T-helper 1 cell treated with Interleukin-12 subunit alpha and Interleukin-12 subunit beta and Interleukin-4 antibody, amounts not matched to agents 30 μg/mL and 1 μg/mL, for 36 hours (primary cell): ENCODE data around the gene NTRK1.

Source experiments
- H3K27ac Mint-ChIP-seq: one replicate; pipeline ENCODE4 v1.8.0; 2021; ENCODE audit warnings: mild to moderate bottlenecking, mixed read lengths
- H3K27me3 Mint-ChIP-seq: one replicate; pipeline ENCODE4 v1.8.0; 2021; ENCODE audit warnings: low read depth, mixed read lengths
- H3K36me3 Mint-ChIP-seq: one replicate; pipeline ENCODE4 v1.8.0; 2021; ENCODE audit warnings: low read depth, mixed read lengths
- H3K4me1 Mint-ChIP-seq: one replicate; pipeline ENCODE4 v1.8.0; 2021; ENCODE audit warnings: low read depth, mixed read lengths
- H3K4me3 Mint-ChIP-seq: one replicate; pipeline ENCODE4 v1.8.0; 2021; ENCODE audit warnings: mild to moderate bottlenecking, moderate library complexity, mixed read lengths
- H3K9me3 Mint-ChIP-seq: one replicate; pipeline ENCODE4 v1.8.0; 2021; ENCODE audit warnings: mixed read lengths

Gene NTRK1

DNA sequence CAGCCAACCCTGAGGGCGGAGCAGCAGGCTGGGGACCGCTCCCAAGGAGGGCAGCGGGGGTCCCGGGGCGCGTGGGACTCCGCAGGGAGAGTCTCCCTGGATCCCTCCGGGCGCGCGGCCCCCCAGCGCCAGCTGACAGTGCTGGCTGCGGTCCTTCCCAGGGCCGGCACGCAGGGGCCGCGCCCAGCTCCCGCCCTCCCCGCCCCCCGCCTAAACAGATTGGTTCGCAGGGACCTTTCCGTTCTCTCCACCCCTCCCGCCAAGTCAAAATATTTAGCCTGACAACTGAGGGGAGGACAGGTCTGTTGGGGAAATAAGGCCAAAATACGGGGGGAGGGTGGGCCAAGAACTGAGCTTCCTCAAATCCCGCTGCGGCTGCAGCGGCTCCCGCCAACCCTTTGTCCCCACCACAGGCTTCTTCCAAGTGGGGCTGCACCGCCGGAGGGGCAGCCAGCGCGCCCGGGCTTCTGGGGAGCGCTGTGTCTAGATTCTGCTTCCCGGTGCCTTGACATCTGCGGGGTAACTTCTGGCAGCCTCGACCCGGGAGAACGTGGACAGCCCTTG lies 1.6 kb upstream of the NTRK1 start, which contains the start of gene INSRR:
Gene INSRR, minus strand, starts transcription at position 159 of the 564 bp plus-strand sequence. CDS start 496 bp downstream, outside the sequence.
- H3K36me3 Mint-ChIP-seq: peaks cover 7% of the 10 kb centered on the region
- no peaks in the 10 kb centered on the region for H3K9me3 Mint-ChIP-seq
- no peak within 1 kb of the TSS for H3K27ac Mint-ChIP-seq
- peaks cover 38% of the 10 kb centered on the region for H3K4me1 Mint-ChIP-seq
- H3K4me3 Mint-ChIP-seq: peak within 1 kb of the TSS; percentile 85
- peaks cover 49% of the 10 kb centered on the region for H3K27me3 Mint-ChIP-seq

DNA sequence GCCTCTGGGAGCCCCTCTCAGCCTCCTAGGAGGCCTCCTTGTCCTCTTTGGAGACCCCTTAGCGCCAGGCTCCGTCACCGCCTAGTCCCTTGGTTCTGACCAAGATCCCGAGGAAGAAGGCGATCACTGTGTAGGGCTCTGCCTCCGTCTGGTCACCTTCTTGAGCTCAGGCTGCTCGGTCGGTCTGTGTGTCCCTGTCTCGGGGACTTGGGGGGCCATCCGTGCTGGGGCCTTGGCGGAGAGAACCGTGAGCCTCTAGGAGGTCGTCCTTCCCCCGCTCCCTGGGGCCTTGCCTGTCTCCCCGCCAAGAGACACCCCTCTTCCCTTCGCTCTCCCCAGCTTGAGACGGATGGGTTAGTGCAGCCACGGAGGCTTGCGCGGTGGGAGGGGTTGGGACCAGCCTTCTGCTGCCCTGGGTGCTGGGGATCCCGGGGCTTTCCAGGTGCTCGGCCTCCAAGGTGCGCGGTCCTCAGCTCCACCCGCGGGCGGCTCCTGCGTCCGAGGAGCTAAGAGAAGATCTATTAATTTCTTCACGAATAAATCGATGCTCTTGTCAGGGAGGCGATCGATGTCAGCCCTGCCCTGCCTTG lies 1.0 kb upstream of the NTRK1 start:
- Mint-ChIP-seq H3K27ac (no peak overlapping the region), H3K4me1 (peaks cover 41% of the 10 kb centered on the region), H3K4me3 (peak overlapping the region; percentile 85), H3K36me3 (peaks cover 9% of the 10 kb centered on the region), H3K9me3 (no peaks in the 10 kb centered on the region), H3K27me3 (peaks cover 46% of the 10 kb centered on the region)

GRCh38 chr1:156860113-156860627 lies 495 bp upstream of the NTRK1 start:
- H3K27me3 Mint-ChIP-seq: peaks cover 43% of the 10 kb centered on the region
- H3K36me3 Mint-ChIP-seq: peaks cover 9% of the 10 kb centered on the region
- H3K27ac Mint-ChIP-seq: peak overlapping the region; percentile 6
- peaks cover 45% of the 10 kb centered on the region for H3K4me1 Mint-ChIP-seq
- no peaks in the 10 kb centered on the region for H3K9me3 Mint-ChIP-seq
- peak overlapping the region; percentile 85 for H3K4me3 Mint-ChIP-seq

DNA sequence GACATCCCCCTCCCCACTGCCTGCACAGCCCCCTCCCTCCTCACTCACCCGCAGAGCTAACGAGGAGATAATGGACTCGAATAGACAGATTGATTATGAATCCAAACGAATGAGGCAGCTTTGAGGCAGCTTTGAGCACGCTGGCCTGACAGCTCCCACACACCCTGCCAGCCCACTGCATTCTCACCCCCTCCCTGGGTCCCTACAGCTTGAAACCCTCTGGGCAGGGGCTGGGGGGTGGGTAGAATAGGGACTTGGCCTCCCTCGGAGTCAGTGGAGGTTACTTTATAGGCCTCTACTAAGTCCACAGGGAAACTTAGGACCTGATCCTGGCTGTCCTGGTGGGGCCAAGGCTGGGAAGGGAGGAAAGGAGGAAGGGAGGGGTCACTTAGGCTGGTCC lies 1.9 kb downstream of the NTRK1 start:
- Mint-ChIP-seq H3K27me3 (peaks cover 32% of the 10 kb centered on the region), H3K4me3 (peak overlapping the region; percentile 25), H3K9me3 (no peaks in the 10 kb centered on the region), H3K27ac (no peak overlapping the region), H3K4me1 (peaks cover 58% of the 10 kb centered on the region), H3K36me3 (peaks cover 10% of the 10 kb centered on the region)

DNA sequence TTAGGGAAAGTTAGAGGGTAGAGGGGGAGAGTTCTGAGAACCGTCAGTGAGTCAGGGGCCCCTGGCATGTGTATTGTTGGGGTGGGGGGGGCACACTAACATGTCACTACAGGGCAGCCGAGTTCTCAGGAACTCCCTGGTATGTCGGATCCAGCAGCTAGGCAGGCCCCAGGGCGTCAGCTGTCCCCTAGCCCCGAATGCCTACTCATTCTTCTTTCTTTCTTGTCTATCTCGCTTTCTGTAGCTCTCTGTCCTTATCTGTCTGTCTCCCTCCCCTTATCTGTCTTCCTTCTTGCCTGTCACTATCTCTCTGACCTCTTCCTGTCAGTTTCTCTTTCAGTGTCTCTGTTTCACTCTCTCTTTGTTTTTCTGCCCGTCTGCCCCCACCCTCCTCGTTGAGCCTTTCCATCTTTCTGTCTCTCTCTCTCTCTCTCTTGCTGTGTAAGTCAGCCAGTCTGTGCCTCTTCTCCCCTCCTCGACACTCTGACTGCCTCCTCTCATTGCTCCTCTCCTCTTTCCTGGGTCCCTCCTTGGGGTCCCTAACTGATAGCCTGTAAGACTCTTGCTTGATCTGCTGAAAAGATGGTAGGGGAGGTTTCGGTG lies 2.4 kb downstream of the NTRK1 start:
- H3K36me3 Mint-ChIP-seq: peaks cover 10% of the 10 kb centered on the region
- no peaks in the 10 kb centered on the region for H3K9me3 Mint-ChIP-seq
- H3K4me3 Mint-ChIP-seq: peak overlapping the region; percentile 71
- peaks cover 58% of the 10 kb centered on the region for H3K4me1 Mint-ChIP-seq
- peaks cover 26% of the 10 kb centered on the region for H3K27me3 Mint-ChIP-seq
- peak overlapping the region; percentile 50 for H3K27ac Mint-ChIP-seq

- Mint-ChIP-seq H3K27ac (peak overlapping the region; percentile 50), H3K4me1 (peaks cover 54% of the 10 kb centered on the region), H3K36me3 (peaks cover 8% of the 10 kb centered on the region), H3K27me3 (peaks cover 21% of the 10 kb centered on the region), H3K9me3 (no peaks in the 10 kb centered on the region), H3K4me3 (peak overlapping the region; percentile 71)
These were observed 3.0 kb downstream of the NTRK1 start for GRCh38 chr1:156863631-156864030.

GRCh38 chr1:156864796-156865195 lies 4.1 kb downstream of the NTRK1 start:
- H3K27me3 Mint-ChIP-seq: peaks cover 13% of the 10 kb centered on the region

DNA sequence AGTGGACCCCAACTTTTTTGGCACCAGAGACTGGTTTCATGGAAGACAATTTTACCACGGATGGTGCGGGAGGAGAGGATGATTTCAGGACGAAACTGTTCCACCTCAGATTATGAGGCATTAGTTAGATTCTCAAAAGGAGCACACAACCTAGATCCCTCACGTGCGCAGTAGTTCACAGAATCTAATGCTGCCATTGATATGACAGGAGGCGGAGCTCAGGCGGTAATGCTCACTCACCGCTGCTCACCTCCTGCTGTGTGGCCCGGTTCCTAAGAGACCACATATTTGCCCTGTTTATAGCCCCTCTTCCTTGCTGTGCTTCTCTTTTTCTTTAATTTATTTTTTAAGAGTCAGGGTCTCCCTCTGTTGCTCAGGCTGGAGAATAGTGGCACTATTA lies 4.6 kb downstream of the NTRK1 start:
- peaks cover 7% of the 10 kb centered on the region for H3K36me3 Mint-ChIP-seq
- no peaks in the 10 kb centered on the region for H3K9me3 Mint-ChIP-seq
- peak overlapping the region; percentile 62 for H3K27ac Mint-ChIP-seq
- peaks cover 46% of the 10 kb centered on the region for H3K4me1 Mint-ChIP-seq
- H3K27me3 Mint-ChIP-seq: peaks cover 10% of the 10 kb centered on the region
- no peak overlapping the region for H3K4me3 Mint-ChIP-seq

More at GRCh38 chr1:156864796-156865195, 4.1 kb downstream of the NTRK1 start:
- Mint-ChIP-seq H3K36me3 (peaks cover 7% of the 10 kb centered on the region), H3K4me1 (peaks cover 48% of the 10 kb centered on the region), H3K27ac (peak overlapping the region; percentile 26), H3K9me3 (no peaks in the 10 kb centered on the region), H3K4me3 (no peak overlapping the region)

DNA sequence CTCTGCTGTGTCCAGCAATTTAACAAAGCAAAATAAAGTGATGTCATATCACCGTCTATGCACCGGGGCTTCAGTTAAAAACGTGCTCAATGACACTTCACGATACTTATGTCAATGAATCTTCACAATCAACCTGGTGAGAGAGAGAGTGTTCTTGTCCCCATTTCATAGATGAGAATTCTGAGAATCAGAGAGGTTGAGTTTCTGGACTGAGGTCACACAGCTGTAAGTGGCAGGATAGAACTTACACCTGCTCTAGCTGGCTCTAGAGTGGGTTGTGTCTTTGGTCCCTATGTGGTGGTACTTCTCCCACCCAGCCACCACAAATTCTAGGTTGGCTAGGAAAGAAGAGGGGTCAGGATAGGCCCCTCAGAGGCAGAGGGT lies 5.2 kb downstream of the NTRK1 start:
- Mint-ChIP-seq H3K36me3 (peaks cover 7% of the 10 kb centered on the region), H3K27ac (peak overlapping the region; percentile 62), H3K27me3 (peaks cover 8% of the 10 kb centered on the region), H3K9me3 (no peaks in the 10 kb centered on the region), H3K4me1 (peaks cover 46% of the 10 kb centered on the region), H3K4me3 (peak overlapping the region; percentile 11)

GRCh38 chr1:156866249-156866909 lies 5.7 kb downstream of the NTRK1 start:
- Mint-ChIP-seq H3K9me3 (no peaks in the 10 kb centered on the region), H3K27ac (peak overlapping the region; percentile 62), H3K4me3 (peak overlapping the region; percentile 11), H3K36me3 (peaks cover 7% of the 10 kb centered on the region), H3K4me1 (peaks cover 48% of the 10 kb centered on the region), H3K27me3 (peaks cover 7% of the 10 kb centered on the region)

DNA sequence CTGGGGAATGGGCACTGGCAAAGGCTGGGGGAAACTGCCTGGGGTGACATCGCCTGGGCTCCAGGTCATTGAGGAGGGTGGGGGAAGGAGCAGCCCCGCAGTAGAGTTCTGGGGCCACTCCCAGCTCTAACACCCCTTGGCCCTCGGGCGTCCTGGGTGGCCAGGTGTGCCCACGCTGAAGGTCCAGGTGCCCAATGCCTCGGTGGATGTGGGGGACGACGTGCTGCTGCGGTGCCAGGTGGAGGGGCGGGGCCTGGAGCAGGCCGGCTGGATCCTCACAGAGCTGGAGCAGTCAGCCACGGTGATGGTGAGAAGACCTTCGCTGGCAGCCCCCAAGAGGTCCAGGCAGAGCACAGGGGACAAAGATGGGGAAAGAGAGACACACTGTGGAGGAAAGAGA lies 7.7 kb downstream of the NTRK1 start:
- H3K36me3 Mint-ChIP-seq: peaks cover 7% of the 10 kb centered on the region
- H3K27ac Mint-ChIP-seq: no peak overlapping the region
- no peaks in the 10 kb centered on the region for H3K27me3 Mint-ChIP-seq
- peaks cover 31% of the 10 kb centered on the region for H3K4me1 Mint-ChIP-seq
- no peak overlapping the region for H3K4me3 Mint-ChIP-seq
- no peaks in the 10 kb centered on the region for H3K9me3 Mint-ChIP-seq

DNA sequence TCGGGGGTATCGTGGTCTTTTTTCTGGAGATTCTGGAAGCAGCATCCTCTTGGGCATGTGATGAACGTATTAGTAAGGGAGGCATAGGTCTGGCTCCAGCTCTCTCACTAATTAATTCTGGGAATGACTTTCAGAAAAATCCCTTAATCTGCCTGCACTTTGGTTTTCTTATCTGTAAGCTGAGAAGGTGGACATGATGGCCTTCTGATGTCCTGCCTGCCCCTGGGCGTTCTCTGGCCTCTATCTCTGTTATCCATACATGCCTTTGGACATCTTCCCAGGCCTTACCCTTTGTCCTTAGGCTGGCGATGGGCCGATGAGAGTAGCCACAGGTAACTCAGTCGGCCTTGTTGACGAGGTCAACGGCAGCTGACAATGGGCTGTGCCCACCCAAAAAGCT lies 8.8 kb downstream of the NTRK1 start:
- Mint-ChIP-seq H3K27ac (no peak overlapping the region), H3K9me3 (no peaks in the 10 kb centered on the region), H3K4me1 (peaks cover 21% of the 10 kb centered on the region), H3K27me3 (no peaks in the 10 kb centered on the region), H3K36me3 (peaks cover 1% of the 10 kb centered on the region), H3K4me3 (no peak overlapping the region)

DNA sequence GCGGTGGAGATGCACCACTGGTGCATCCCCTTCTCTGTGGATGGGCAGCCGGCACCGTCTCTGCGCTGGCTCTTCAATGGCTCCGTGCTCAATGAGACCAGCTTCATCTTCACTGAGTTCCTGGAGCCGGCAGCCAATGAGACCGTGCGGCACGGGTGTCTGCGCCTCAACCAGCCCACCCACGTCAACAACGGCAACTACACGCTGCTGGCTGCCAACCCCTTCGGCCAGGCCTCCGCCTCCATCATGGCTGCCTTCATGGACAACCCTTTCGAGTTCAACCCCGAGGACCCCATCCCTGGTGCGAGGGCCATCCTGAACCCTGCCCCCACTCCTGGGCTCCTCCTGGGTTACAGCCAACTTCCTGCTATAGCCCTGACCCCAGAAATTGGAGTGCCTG lies 13.0 kb downstream of the NTRK1 start:
- Mint-ChIP-seq H3K4me1 (peaks cover 4% of the 10 kb centered on the region), H3K9me3 (no peaks in the 10 kb centered on the region), H3K36me3 (no peaks in the 10 kb centered on the region), H3K27me3 (peaks cover 13% of the 10 kb centered on the region), H3K27ac (no peak overlapping the region), H3K4me3 (no peak overlapping the region)

DNA sequence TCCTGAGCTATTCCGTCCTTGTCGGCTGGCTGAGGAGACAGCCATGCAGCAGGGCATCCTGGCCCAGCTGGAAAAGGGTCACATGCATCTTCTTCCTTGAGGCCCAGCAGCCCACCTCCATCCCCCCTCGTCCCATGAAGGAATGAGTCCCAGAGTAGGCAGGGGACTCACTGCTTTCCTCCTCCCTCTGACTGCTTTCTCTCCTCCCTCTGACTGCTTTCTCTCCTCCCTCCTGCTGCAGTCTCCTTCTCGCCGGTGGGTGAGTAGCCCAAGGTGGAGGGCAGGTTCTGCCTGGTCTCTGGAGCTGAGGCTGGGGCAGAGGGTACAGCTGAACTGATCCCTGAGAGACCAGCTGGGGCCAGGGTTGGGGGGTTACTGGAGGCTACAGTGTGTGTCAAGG lies 13.5 kb downstream of the NTRK1 start:
- H3K36me3 Mint-ChIP-seq: no peaks in the 10 kb centered on the region
- H3K4me1 Mint-ChIP-seq: peaks cover 4% of the 10 kb centered on the region
- no peak overlapping the region for H3K27ac Mint-ChIP-seq
- no peaks in the 10 kb centered on the region for H3K9me3 Mint-ChIP-seq
- no peak overlapping the region for H3K4me3 Mint-ChIP-seq
- H3K27me3 Mint-ChIP-seq: peaks cover 15% of the 10 kb centered on the region
